HepG2 (cell line): ENCODE data around the gene EFNA3. TPM values are rescaled to one million over a fixed set of nuclear protein-coding genes. Genes with fewer than 3 reads are reported as not detected.

Experiments used
- ARNT ChIP-seq: fragments of 450-650 bp; IDR thresholded peaks from 2 replicates; pipeline ENCODE4 v1.6.1; 2017
- BCL6 ChIP-seq: IDR thresholded peaks from 2 replicates; pipeline ENCODE4 v1.6.1; 2016; ENCODE audit warnings: missing genetic modification reagents, missing compliant biosample characterization
- FOXO4 ChIP-seq: sonication (generic); formaldehyde crosslinking; conservative IDR thresholded peaks from 2 replicates; pipeline ENCODE4 v1.8.1; 2023; ENCODE audit warnings: missing genetic modification reagents
- MAZ ChIP-seq, 2 experiments: sonication (generic) in 1 of 2; formaldehyde crosslinking in 1 of 2; IDR thresholded peaks; 2 replicates each; pipeline versions ENCODE4 v1.5.0 to v1.6.1; 2012 to 2020; ENCODE audit warnings: low read depth in 2 of 2, mild to moderate bottlenecking in 2 of 2, borderline replicate concordance in 1 of 2, improper control_type of control experiment in 1 of 2, low read length in 1 of 2, missing genetic modification reagents in 1 of 2, moderate library complexity in 1 of 2
- MED1 ChIP-seq: sonication (generic); formaldehyde crosslinking; IDR thresholded peaks from 2 replicates; pipeline ENCODE4 v1.4.0; 2020; ENCODE audit warnings: missing genetic modification reagents
- NCOR1 ChIP-seq: fragments of 200-600 bp; sonication (generic); IDR thresholded peaks from 2 replicates; pipeline ENCODE4 v1.7.0; 2017; ENCODE audit warnings: antibody characterized with exemption, low read length, borderline replicate concordance
- NFE2L2 ChIP-seq: fragments of 150-350 bp; IDR thresholded peaks from 2 replicates; pipeline ENCODE4 v1.6.1; 2014; ENCODE audit warnings: low read length
- POLR2A ChIP-seq, 2 experiments: IDR thresholded peaks; 2 replicates each; pipeline ENCODE4 v1.6.1; 2011; ENCODE audit warnings: low read depth in 2 of 2, low read length in 2 of 2, mild to moderate bottlenecking in 1 of 2, moderate library complexity in 1 of 2; ENCODE audit not compliant: insufficient read depth in 1 of 2
- SKI ChIP-seq: fragments of 450-650 bp; IDR thresholded peaks from one replicate; pipeline ENCODE4 v1.6.1; 2018; ENCODE audit warnings: mild to moderate bottlenecking; ENCODE audit not compliant: partially characterized antibody
- ZFP36 ChIP-seq: fragments of 150-350 bp; IDR thresholded peaks from 2 replicates; pipeline ENCODE4 v1.6.1; 2018; ENCODE audit warnings: borderline replicate concordance, low read length, low read depth; ENCODE audit not compliant: partially characterized antibody
- ZHX2 ChIP-seq, 2 experiments: sonication (generic) in 1 of 2; formaldehyde crosslinking in 1 of 2; IDR thresholded peaks; 2 replicates each; pipeline versions ENCODE4 v1.6.1 to v1.9.0; 2014 to 2022; ENCODE audit warnings: antibody characterized with exemption in 1 of 2, borderline replicate concordance in 1 of 2, inconsistent platforms in 1 of 2, low read depth in 1 of 2, missing genetic modification reagents in 1 of 2
- ZNF205 ChIP-seq: IDR thresholded peaks from 2 replicates; pipeline ENCODE4 v1.6.1; 2018; ENCODE audit warnings: missing biosample characterization, missing genetic modification reagents
- ZNF724P ChIP-seq: sonication (generic); formaldehyde crosslinking; IDR thresholded peaks from 2 replicates; pipeline ENCODE4 v1.8.0; 2022; ENCODE audit warnings: missing genetic modification reagents, borderline replicate concordance
- polyA plus RNA-seq, 8 experiments: library from polyadenylated mRNA; depleted of rRNA in 3 of 8; stranded (reverse) in 7 of 8; unstranded in 1 of 8; fragments of >200 nt; fragmentation: Illumina TruSeq in 4 of 8; extraction: Trizol in 4 of 8; gene quantifications; 2 replicates each; pipeline versions ENCODE4 v1.2.1 to v1.2.3, GENCODE V29; 2011 to 2016; ENCODE audit warnings: low read depth in 4 of 8, missing spikeins in 1 of 8, mixed read lengths in 1 of 8; ENCODE audit not compliant: insufficient read depth in 1 of 8
- total RNA-seq, 5 experiments: library from RNA; depleted of rRNA; stranded (reverse); fragments of >200 nt; fragmentation: Illumina TruSeq; extraction: Trizol; gene quantifications; 2 replicates each; pipeline ENCODE4 v1.2.3, GENCODE V29; 2016; ENCODE audit warnings: low read depth in 1 of 5
- TF ChIP-seq, protein P1 (sequence below): sonication (generic); formaldehyde crosslinking; IDR thresholded peaks from 2 replicates; pipeline ENCODE4 v1.5.0; 2020; ENCODE audit warnings: mild to moderate bottlenecking, missing genetic modification reagents, borderline replicate concordance
- TF ChIP-seq, protein P2 (sequence below): sonication (generic); formaldehyde crosslinking; IDR thresholded peaks from 2 replicates; pipeline ENCODE4 v1.4.0; 2020; ENCODE audit warnings: missing genetic modification reagents, borderline replicate concordance

EFNA3 gene
- total and polyA plus RNA-seq, 2 of the 13 experiments (the other 11 are each of a cell fraction or from before 2014, with no cell fraction given), result 1.0 to 5.7 TPM

DNA sequence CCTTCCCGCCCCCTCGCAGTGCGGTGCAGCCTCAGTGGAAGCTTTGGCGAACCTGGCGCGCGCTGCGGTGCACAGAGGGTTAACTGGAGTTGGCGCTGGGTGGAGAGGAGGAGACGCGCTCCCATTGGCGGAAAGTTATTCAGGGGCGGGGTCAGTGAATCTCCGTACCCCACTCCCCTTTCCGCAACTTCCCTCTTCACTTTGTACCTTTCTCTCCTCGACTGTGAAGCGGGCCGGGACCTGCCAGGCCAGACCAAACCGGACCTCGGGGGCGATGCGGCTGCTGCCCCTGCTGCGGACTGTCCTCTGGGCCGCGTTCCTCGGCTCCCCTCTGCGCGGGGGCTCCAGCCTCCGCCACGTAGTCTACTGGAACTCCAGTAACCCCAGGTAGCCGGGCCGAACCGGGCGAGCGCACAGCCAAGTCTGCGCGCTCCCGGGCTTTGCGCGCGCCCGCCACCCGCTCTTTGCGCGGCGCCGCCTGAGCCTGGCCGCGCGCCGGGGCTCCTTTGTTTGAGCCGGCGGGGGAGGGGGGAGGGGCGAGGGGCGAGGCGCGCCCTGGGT, 15.0 kb upstream of the EFNA3 start, which contains the start of gene EFNA4 (continued):
- TF ChIP-seq ARNT, result no peak
- no peak for TF ChIP-seq ZNF205 (CRISPR knock-in tag)
- no peak for TF ChIP-seq BCL6 (CRISPR knock-in tag)
- TF ChIP-seq, protein P1, sequence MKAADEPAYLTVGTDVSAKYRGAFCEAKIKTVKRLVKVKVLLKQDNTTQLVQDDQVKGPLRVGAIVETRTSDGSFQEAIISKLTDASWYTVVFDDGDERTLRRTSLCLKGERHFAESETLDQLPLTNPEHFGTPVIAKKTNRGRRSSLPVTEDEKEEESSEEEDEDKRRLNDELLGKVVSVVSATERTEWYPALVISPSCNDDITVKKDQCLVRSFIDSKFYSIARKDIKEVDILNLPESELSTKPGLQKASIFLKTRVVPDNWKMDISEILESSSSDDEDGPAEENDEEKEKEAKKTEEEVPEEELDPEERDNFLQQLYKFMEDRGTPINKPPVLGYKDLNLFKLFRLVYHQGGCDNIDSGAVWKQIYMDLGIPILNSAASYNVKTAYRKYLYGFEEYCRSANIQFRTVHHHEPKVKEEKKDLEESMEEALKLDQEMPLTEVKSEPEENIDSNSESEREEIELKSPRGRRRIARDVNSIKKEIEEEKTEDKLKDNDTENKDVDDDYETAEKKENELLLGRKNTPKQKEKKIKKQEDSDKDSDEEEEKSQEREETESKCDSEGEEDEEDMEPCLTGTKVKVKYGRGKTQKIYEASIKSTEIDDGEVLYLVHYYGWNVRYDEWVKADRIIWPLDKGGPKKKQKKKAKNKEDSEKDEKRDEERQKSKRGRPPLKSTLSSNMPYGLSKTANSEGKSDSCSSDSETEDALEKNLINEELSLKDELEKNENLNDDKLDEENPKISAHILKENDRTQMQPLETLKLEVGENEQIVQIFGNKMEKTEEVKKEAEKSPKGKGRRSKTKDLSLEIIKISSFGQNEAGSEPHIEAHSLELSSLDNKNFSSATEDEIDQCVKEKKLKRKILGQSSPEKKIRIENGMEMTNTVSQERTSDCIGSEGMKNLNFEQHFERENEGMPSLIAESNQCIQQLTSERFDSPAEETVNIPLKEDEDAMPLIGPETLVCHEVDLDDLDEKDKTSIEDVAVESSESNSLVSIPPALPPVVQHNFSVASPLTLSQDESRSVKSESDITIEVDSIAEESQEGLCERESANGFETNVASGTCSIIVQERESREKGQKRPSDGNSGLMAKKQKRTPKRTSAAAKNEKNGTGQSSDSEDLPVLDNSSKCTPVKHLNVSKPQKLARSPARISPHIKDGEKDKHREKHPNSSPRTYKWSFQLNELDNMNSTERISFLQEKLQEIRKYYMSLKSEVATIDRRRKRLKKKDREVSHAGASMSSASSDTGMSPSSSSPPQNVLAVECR (CRISPR knock-in tag), result peak; percentile 68; the same call in 1 of the 2 replicates
- peak; percentile 81 to 95 for TF ChIP-seq POLR2A (IDR thresholded peaks at IDR 0.05; ENCODE audit: insufficient read depth in 1 of 2, low read depth in 2 of 2, low read length in 2 of 2)
- no peak; the same call in 1 of the 2 replicates for TF ChIP-seq MAZ (IDR thresholded peaks at IDR 0.05; ENCODE audit: borderline replicate concordance, low read depth, low read length)
- peak; percentile 31 for TF ChIP-seq MAZ (CRISPR knock-in tag; IDR thresholded peaks at IDR 0.05; ENCODE audit: low read depth)
- no peak for TF ChIP-seq FOXO4 (CRISPR knock-in tag)
- TF ChIP-seq MED1 (CRISPR knock-in tag), result peak; percentile 42; the same call in 1 of the 2 replicates
- TF ChIP-seq ZHX2 (IDR thresholded peaks at IDR 0.05; ENCODE audit: low read depth), result 0 out of 2 replicates have a peak, but pooled peaks have one; percentile 44
- TF ChIP-seq ZHX2 (CRISPR knock-in tag; IDR thresholded peaks at IDR 0.05; ENCODE audit: borderline replicate concordance), result no peak
- TF ChIP-seq, protein P2, sequence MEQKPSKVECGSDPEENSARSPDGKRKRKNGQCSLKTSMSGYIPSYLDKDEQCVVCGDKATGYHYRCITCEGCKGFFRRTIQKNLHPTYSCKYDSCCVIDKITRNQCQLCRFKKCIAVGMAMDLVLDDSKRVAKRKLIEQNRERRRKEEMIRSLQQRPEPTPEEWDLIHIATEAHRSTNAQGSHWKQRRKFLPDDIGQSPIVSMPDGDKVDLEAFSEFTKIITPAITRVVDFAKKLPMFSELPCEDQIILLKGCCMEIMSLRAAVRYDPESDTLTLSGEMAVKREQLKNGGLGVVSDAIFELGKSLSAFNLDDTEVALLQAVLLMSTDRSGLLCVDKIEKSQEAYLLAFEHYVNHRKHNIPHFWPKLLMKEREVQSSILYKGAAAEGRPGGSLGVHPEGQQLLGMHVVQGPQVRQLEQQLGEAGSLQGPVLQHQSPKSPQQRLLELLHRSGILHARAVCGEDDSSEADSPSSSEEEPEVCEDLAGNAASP (CRISPR knock-in tag), result no peak
- no peak for TF ChIP-seq ZFP36
- TF ChIP-seq SKI, result peak; percentile 17
- 0 out of 2 replicates have a peak, but pooled peaks have one; percentile 32 for TF ChIP-seq ZNF724P
- TF ChIP-seq NCOR1, result 0 out of 2 replicates have a peak, but pooled peaks have one; percentile 30
- no peak for TF ChIP-seq NFE2L2
